Osteoblast (primary cell): Measurements from ENCODE around the gene ASTN2. TPM values are rescaled to one million over a fixed set of nuclear protein-coding genes. Genes with fewer than 3 reads are reported as not detected.

Experiments
- DNase-seq: peaks from one replicate; pipeline ENCODE4 v3.0.0; 2011; ENCODE audit warnings: low spot score, mixed read lengths; ENCODE audit not compliant: insufficient read length; ENCODE audit errors: missing footprints
- H2AFZ ChIP-seq: 2 replicates; pipeline ENCODE4 v1.6.0; 2011; ENCODE audit warnings: mild to moderate bottlenecking, low read length
- H3K27ac ChIP-seq: 2 replicates; pipeline ENCODE4 v1.5.1; 2011; ENCODE audit warnings: mild to moderate bottlenecking, low read depth, low read length, moderate library complexity
- H3K27me3 ChIP-seq: 2 replicates; pipeline ENCODE4 v1.6.0; 2012; ENCODE audit warnings: mild to moderate bottlenecking, control low read depth, inconsistent platforms, low read length, moderate library complexity; ENCODE audit not compliant: insufficient read depth
- H3K36me3 ChIP-seq: 2 replicates; pipeline ENCODE4 v1.5.1; 2011; ENCODE audit warnings: mild to moderate bottlenecking, low read length, control low read depth, moderate library complexity; ENCODE audit not compliant: insufficient read depth
- H3K4me1 ChIP-seq: 2 replicates; pipeline ENCODE4 v1.5.1; 2011; ENCODE audit warnings: mild to moderate bottlenecking, low read length, control low read depth, moderate library complexity; ENCODE audit not compliant: insufficient read depth
- H3K4me2 ChIP-seq: 2 replicates; pipeline ENCODE4 v1.6.0; 2011; ENCODE audit warnings: mild to moderate bottlenecking, low read length; ENCODE audit not compliant: insufficient read depth
- H3K4me3 ChIP-seq: fragments of 200-600 bp; sonication (generic); 3 replicates; pipeline ENCODE4 v1.5.1; 2012; ENCODE audit warnings: mild to moderate bottlenecking, low read length, inconsistent platforms; ENCODE audit not compliant: insufficient read depth
- H3K79me2 ChIP-seq: 2 replicates; pipeline ENCODE4 v1.6.0; 2012; ENCODE audit warnings: mild to moderate bottlenecking, low read length, control low read depth, inconsistent platforms; ENCODE audit not compliant: insufficient read depth
- H3K9me3 ChIP-seq: 2 replicates; pipeline ENCODE4 v1.5.1; 2011; ENCODE audit warnings: low read depth, low read length, control low read depth
- H4K20me1 ChIP-seq: 2 replicates; pipeline ENCODE4 v1.6.0; 2012; ENCODE audit warnings: mild to moderate bottlenecking, low read length, control low read depth; ENCODE audit not compliant: insufficient read depth
- total RNA-seq: library from RNA; depleted of rRNA; stranded (reverse); fragments of >200 nt; gene quantifications from 2 replicates; pipeline ENCODE4 v1.2.3, GENCODE V29; 2012
- TF ChIP-seq, protein P1 (sequence below): IDR thresholded peaks from 2 replicates; pipeline ENCODE4 v1.5.1; 2011; ENCODE audit warnings: mild to moderate bottlenecking, low read depth, low read length, moderate library complexity; ENCODE audit errors: extremely low read depth

ASTN2 gene
- total RNA-seq, 1 donor, result 4.7 TPM

GRCh38 chr9:116449949-116450348 is 964.9 kb downstream of the ASTN2 start:
- H3K27me3 ChIP-seq, result no peaks in the 10 kb centered on the region
- no peaks in the 10 kb centered on the region for H4K20me1 ChIP-seq
- H3K4me1 ChIP-seq, result peaks cover 19% of the 10 kb centered on the region
- H3K4me3 ChIP-seq, result no peak overlapping the region
- H3K79me2 ChIP-seq, result no peaks in the 10 kb centered on the region
- TF ChIP-seq, protein P1, sequence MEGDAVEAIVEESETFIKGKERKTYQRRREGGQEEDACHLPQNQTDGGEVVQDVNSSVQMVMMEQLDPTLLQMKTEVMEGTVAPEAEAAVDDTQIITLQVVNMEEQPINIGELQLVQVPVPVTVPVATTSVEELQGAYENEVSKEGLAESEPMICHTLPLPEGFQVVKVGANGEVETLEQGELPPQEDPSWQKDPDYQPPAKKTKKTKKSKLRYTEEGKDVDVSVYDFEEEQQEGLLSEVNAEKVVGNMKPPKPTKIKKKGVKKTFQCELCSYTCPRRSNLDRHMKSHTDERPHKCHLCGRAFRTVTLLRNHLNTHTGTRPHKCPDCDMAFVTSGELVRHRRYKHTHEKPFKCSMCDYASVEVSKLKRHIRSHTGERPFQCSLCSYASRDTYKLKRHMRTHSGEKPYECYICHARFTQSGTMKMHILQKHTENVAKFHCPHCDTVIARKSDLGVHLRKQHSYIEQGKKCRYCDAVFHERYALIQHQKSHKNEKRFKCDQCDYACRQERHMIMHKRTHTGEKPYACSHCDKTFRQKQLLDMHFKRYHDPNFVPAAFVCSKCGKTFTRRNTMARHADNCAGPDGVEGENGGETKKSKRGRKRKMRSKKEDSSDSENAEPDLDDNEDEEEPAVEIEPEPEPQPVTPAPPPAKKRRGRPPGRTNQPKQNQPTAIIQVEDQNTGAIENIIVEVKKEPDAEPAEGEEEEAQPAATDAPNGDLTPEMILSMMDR, result no peak
- no peak for DNase-seq
- no peak overlapping the region for H2AFZ ChIP-seq
- no peaks in the 10 kb centered on the region for H3K9me3 ChIP-seq
- H3K4me2 ChIP-seq, result no peak overlapping the region
- no peak overlapping the region for H3K27ac ChIP-seq
- H3K36me3 ChIP-seq, result no peaks in the 10 kb centered on the region

- H3K27me3 ChIP-seq, result no peaks in the 10 kb centered on the region
- H3K4me3 ChIP-seq, result no peak overlapping the region
- H3K79me2 ChIP-seq, result no peaks in the 10 kb centered on the region
- no peak overlapping the region for H3K4me2 ChIP-seq
- H2AFZ ChIP-seq, result no peak overlapping the region
- no peak overlapping the region for H3K27ac ChIP-seq
- H3K9me3 ChIP-seq, result no peaks in the 10 kb centered on the region
- peaks cover 19% of the 10 kb centered on the region for H3K4me1 ChIP-seq
- TF ChIP-seq, protein P1, result no peak
- H4K20me1 ChIP-seq, result no peaks in the 10 kb centered on the region
- H3K36me3 ChIP-seq, result no peaks in the 10 kb centered on the region
- DNase-seq, result no peak
Observed at GRCh38 chr9:116448431-116448830, 966.4 kb downstream of the ASTN2 start.

- no peaks in the 10 kb centered on the region for H3K9me3 ChIP-seq
Observed at GRCh38 chr9:116447934-116448333, 966.9 kb downstream of the ASTN2 start.

GRCh38 chr9:116442528-116442927 is 972.3 kb downstream of the ASTN2 start:
- no peak for DNase-seq
- Histone ChIP-seq H3K79me2 (no peaks in the 10 kb centered on the region), H3K9me3 (no peaks in the 10 kb centered on the region), H4K20me1 (no peaks in the 10 kb centered on the region), H3K27me3 (no peaks in the 10 kb centered on the region), H3K36me3 (no peaks in the 10 kb centered on the region), H3K4me1 (no peaks in the 10 kb centered on the region), H3K27ac (no peak overlapping the region), H3K4me2 (no peak overlapping the region), H3K4me3 (no peak overlapping the region), H2AFZ (no peak overlapping the region)
- TF ChIP-seq, protein P1, result no peak

More at GRCh38 chr9:116447934-116448333, 966.9 kb downstream of the ASTN2 start:
- Histone ChIP-seq H4K20me1 (no peaks in the 10 kb centered on the region), H3K27ac (no peak overlapping the region), H3K79me2 (no peaks in the 10 kb centered on the region), H3K4me3 (no peak overlapping the region), H3K4me2 (no peak overlapping the region), H3K4me1 (peaks cover 19% of the 10 kb centered on the region), H3K27me3 (no peaks in the 10 kb centered on the region), H2AFZ (no peak overlapping the region), H3K36me3 (no peaks in the 10 kb centered on the region)
- TF ChIP-seq, protein P1, result no peak
- DNase-seq, result no peak
